IMR-90 (cell line): ENCODE results near the gene HMCES. TPM values are rescaled to one million over a fixed set of nuclear protein-coding genes. Genes with fewer than 3 reads are reported as not detected.

ENCODE experiments used
- ATAC-seq: fragments of 200-7000 bp; cut with Tn5 transposase; 2 replicates; pipeline ENCODE4 v1.9.1; 2020; ENCODE audit warnings: low read depth, mild to moderate bottlenecking, moderate library complexity
- BruUV-seq: library from RNA; stranded (reverse); fragments of 400-500 nt; replicated peaks from 2 replicates; lab custom pipeline; 2021; lab: Mats Ljungman, UMichigan
- CTCF ChIA-PET: fragments of 300-600 bp; formaldehyde crosslinking; extraction: SDS; loops from one replicate; lab custom pipeline; 2021; ENCODE audit warnings: antibody characterized with exemption; lab: Yijun Ruan, JAX
- POLR2A ChIA-PET: fragments of 300-600 bp; sonication (Branson Sonifier 250); formaldehyde crosslinking; loops from one replicate; lab custom pipeline; 2022; ENCODE audit warnings: antibody characterized with exemption; ENCODE audit not compliant: unreplicated experiment; lab: Charles Lee
- DNase-seq: peaks from one replicate; pipeline ENCODE4 v3.0.0; 2013
- H2AFZ ChIP-seq: replicated peaks from 2 replicates; pipeline ENCODE3; 2013; ENCODE audit warnings: low read length, mild to moderate bottlenecking; ENCODE audit not compliant: poor library complexity
- H2AK5ac ChIP-seq: 2 replicates; pipeline ENCODE4 v1.6.1; 2013; ENCODE audit warnings: low read depth, low read length, inconsistent platforms
- H2AK9ac ChIP-seq: replicated peaks from 2 replicates; pipeline ENCODE3; 2013; ENCODE audit warnings: mild to moderate bottlenecking, low read depth, low read length, moderate library complexity; ENCODE audit not compliant: poor library complexity
- H2BK120ac ChIP-seq: 2 replicates; pipeline ENCODE4 v1.6.1; 2013; ENCODE audit warnings: low read depth, low read length, inconsistent platforms
- H2BK15ac ChIP-seq: 3 replicates; pipeline ENCODE4 v1.6.1; 2013; ENCODE audit warnings: low read depth, low read length, inconsistent platforms
- H2BK20ac ChIP-seq: 2 replicates; pipeline ENCODE4 v1.6.1; 2013; ENCODE audit warnings: low read depth, mild to moderate bottlenecking, inconsistent platforms, low read length, moderate library complexity
- H2BK5ac ChIP-seq: 2 replicates; pipeline ENCODE4 v1.6.1; 2013; ENCODE audit warnings: mild to moderate bottlenecking, low read depth, low read length, inconsistent platforms; ENCODE audit not compliant: poor library complexity, severe bottlenecking
- H3K14ac ChIP-seq: replicated peaks from 2 replicates; pipeline ENCODE4 v1.6.1; 2013; ENCODE audit warnings: low read depth, low read length, inconsistent platforms
- H3K18ac ChIP-seq: 2 replicates; pipeline ENCODE4 v1.6.1; 2013; ENCODE audit warnings: low read depth, low read length, control low read depth
- H3K23ac ChIP-seq: 2 replicates; pipeline ENCODE4 v1.6.1; 2013; ENCODE audit warnings: low read depth, low read length, inconsistent platforms
- H3K27ac ChIP-seq: 2 replicates; pipeline ENCODE4 v1.5.1; 2013; ENCODE audit warnings: mild to moderate bottlenecking, control low read depth, low read length; ENCODE audit not compliant: insufficient read depth
- H3K27me3 ChIP-seq: 2 replicates; pipeline ENCODE4 v1.6.1; 2013; ENCODE audit warnings: low read length; ENCODE audit not compliant: control insufficient read depth, insufficient read depth
- H3K36me3 ChIP-seq: 2 replicates; pipeline ENCODE4 v1.6.1; 2013; ENCODE audit warnings: low read length, mixed read lengths; ENCODE audit not compliant: control insufficient read depth, insufficient read depth
- H3K4ac ChIP-seq: 2 replicates; pipeline ENCODE4 v1.6.1; 2013; ENCODE audit warnings: low read depth, low read length, inconsistent platforms
- H3K4me1 ChIP-seq: 2 replicates; pipeline ENCODE4 v1.6.1; 2013; ENCODE audit warnings: low read length, mixed read lengths; ENCODE audit not compliant: control insufficient read depth, insufficient read depth
- H3K4me2 ChIP-seq: 2 replicates; pipeline ENCODE4 v1.6.1; 2013; ENCODE audit warnings: low read depth, mild to moderate bottlenecking, control low read depth, low read length, moderate library complexity
- H3K4me3 ChIP-seq: 2 replicates; pipeline ENCODE4 v1.5.1; 2013; ENCODE audit warnings: low read depth, mild to moderate bottlenecking, control low read depth, low read length, moderate library complexity; ENCODE audit not compliant: insufficient read depth
- H3K56ac ChIP-seq: 2 replicates; pipeline ENCODE4 v1.6.1; 2013; ENCODE audit warnings: low read length, inconsistent platforms; ENCODE audit not compliant: insufficient read depth; ENCODE audit errors: extremely low read depth
- H3K79me1 ChIP-seq, 2 experiments: 2 replicates each; pipeline ENCODE4 v1.6.1; 2013; ENCODE audit warnings: low read length in 2 of 2, inconsistent platforms in 1 of 2, low read depth in 1 of 2
- H3K9ac ChIP-seq: 2 replicates; pipeline ENCODE4 v1.6.1; 2013; ENCODE audit warnings: low read depth, low read length, control low read depth
- H3K9me1 ChIP-seq: 2 replicates; pipeline ENCODE4 v1.6.1; 2013; ENCODE audit warnings: low read length, inconsistent platforms; ENCODE audit not compliant: insufficient read depth
- H3K9me3 ChIP-seq: 2 replicates; pipeline ENCODE4 v1.6.1; 2013; ENCODE audit warnings: low read length; ENCODE audit not compliant: control insufficient read depth, insufficient read depth
- H4K20me1 ChIP-seq: 2 replicates; pipeline ENCODE4 v1.6.1; 2013; ENCODE audit warnings: low read length, inconsistent platforms; ENCODE audit not compliant: insufficient read depth
- H4K5ac ChIP-seq: 2 replicates; pipeline ENCODE4 v1.6.1; 2013; ENCODE audit warnings: mild to moderate bottlenecking, low read depth, low read length, control low read depth
- H4K8ac ChIP-seq, 2 experiments: 2 replicates each; pipeline ENCODE4 v1.6.1; 2013; ENCODE audit warnings: low read depth in 2 of 2, low read length in 2 of 2, control low read depth in 1 of 2, inconsistent platforms in 1 of 2
- H4K91ac ChIP-seq: 2 replicates; pipeline ENCODE4 v1.6.1; 2013; ENCODE audit warnings: low read depth, low read length, inconsistent platforms; ENCODE audit not compliant: insufficient read depth
- RAD21 ChIP-seq: IDR thresholded peaks from 2 replicates; pipeline ENCODE4 v1.6.1; 2012; ENCODE audit warnings: low read length, improper control_type of control experiment
- WGBS, 2 experiments: methylation state at CpG; one replicate each; pipeline versions ENCODE4 v1.1.5 to v1.1.7; 2013; ENCODE audit warnings: missing lambda C conversion rate in 2 of 2; ENCODE audit not compliant: insufficient read length in 1 of 2; ENCODE audit errors: extremely low coverage in 2 of 2; 5-methylcytosine and 5-hydroxymethylcytosine counted together
- dilution Hi-C: fragments of 300-500 bp; cut with HindIII; formaldehyde crosslinking; loops from one replicate; pipeline ENCODE4 v1.14.3; 2018; ENCODE audit warnings: low sequenced_read_pairs; ENCODE audit not compliant: unreplicated experiment
- in situ Hi-C: fragments of 300-500 bp; cut with MboI; formaldehyde crosslinking; loops from 3 replicates; pipeline ENCODE4 v1.14.3; 2019; ENCODE audit warnings: low sequenced_read_pairs, inconsistent platforms, mixed read lengths
- intact Hi-C: fragments of 100-400 bp; cut with micrococcal nuclease; formaldehyde crosslinking; loops from 2 replicates; pipeline ENCODE4 v1.10.0; 2022
- polyA plus RNA-seq, 3 experiments: library from polyadenylated mRNA; depleted of rRNA; stranded (reverse); fragments of >200 nt; gene quantifications; 2 replicates each; pipeline ENCODE4 v1.2.3, GENCODE V29; 2012; ENCODE audit warnings: low replicate concordance in 1 of 3
- total RNA-seq: library from RNA; depleted of rRNA; stranded (reverse); fragments of >200 nt; gene quantifications from 2 replicates; pipeline ENCODE4 v1.2.3, GENCODE V29; 2012

The HMCES gene
- total and polyA plus RNA-seq, 2 of the 4 experiments (the other 2 are of a cell fraction) = 26.0 to 30.5 TPM

- Histone ChIP-seq H3K23ac (no peak overlapping the region), H4K5ac (no peak overlapping the region), H3K27me3 (peaks cover 26% of the 10 kb centered on the region), H3K4me1 (peaks cover 6% of the 10 kb centered on the region), H3K14ac (no peak overlapping the region), H3K27ac (no peak overlapping the region), H3K4me3 (no peak overlapping the region), H2BK15ac (no peak overlapping the region), H2AFZ (peak overlapping the region; percentile 23), H4K91ac (no peak overlapping the region), H3K79me1 (no peaks in the 10 kb centered on the region), H2BK5ac (no peak overlapping the region), H3K18ac (no peak overlapping the region), H3K9me3 (no peaks in the 10 kb centered on the region), H3K9me1 (no peaks in the 10 kb centered on the region), H3K56ac (no peak overlapping the region), H2AK9ac (peak overlapping the region; percentile 37), H3K4me2 (no peak overlapping the region), H3K4ac (no peak overlapping the region), H2BK120ac (no peak overlapping the region), H2BK20ac (no peak overlapping the region), H3K36me3 (no peaks in the 10 kb centered on the region), H2AK5ac (no peak overlapping the region), H3K9ac (no peak overlapping the region), H4K20me1 (no peaks in the 10 kb centered on the region), H4K8ac (no peak overlapping the region)
- WGBS, 2 experiments = no CpG with 5 or more reads among the region's 8 CpGs
- TF ChIP-seq RAD21 = no peak
- DNase-seq = no peak
- ChIA-PET POLR2A (no interaction called here), CTCF (no interaction called here)
- dilution Hi-C loops (no loop called here), intact Hi-C loops (no loop called here), in situ Hi-C loops (no loop called here)
- ATAC-seq = no peak
- BruUV-seq = no TSS peak
These were observed 68.8 kb downstream of the HMCES start for GRCh38 chr3:129347458-129347845.
